K562 (cell line): ENCODE measurements around the gene ARMC6. TPM values are rescaled to one million over a fixed set of nuclear protein-coding genes. Genes with fewer than 3 reads are reported as not detected.
A peak's percentile ranks its signal among the peaks of the same experiment; 100 is the strongest.

ENCODE experiments used
- ATAC-seq: fragments of 200-7000 bp; cut with Tn5 transposase; 3 replicates; pipeline ENCODE4 v1.9.1; 2020; ENCODE audit warnings: moderate library complexity
- BruUV-seq: library from RNA; stranded (reverse); fragments of 400-500 nt; replicated peaks from 2 replicates; lab custom pipeline; 2021; lab: Mats Ljungman, UMichigan
- CTCF ChIA-PET: fragments of 300-600 bp; formaldehyde crosslinking; extraction: SDS; loops from one replicate; lab custom pipeline; 2021; ENCODE audit warnings: low intra/inter-chr PET ratio; lab: Yijun Ruan, JAX
- POLR2A ChIA-PET: fragments of 300-600, 350-650 bp; sonication (Branson Sonifier 250); formaldehyde crosslinking; extraction: SDS; loops from one replicate; lab custom pipeline; 2021; ENCODE audit warnings: antibody characterized with exemption, inconsistent platforms; lab: Yijun Ruan, JAX
- DNase-seq, 4 experiments: peaks; one replicate each; pipeline versions ENCODE4 v3.0.0 to v3.0.0-alpha.2; 2011 to 2018; ENCODE audit warnings: low spot score in 3 of 4, mixed read lengths in 3 of 4; ENCODE audit errors: extremely low read depth in 1 of 4
- FAIRE-seq: peaks from 2 replicates; lab custom pipeline; 2011; peaks lifted over from hg19 to GRCh38; lab: Jason Lieb, UNC
- H2AFZ ChIP-seq: 2 replicates; pipeline ENCODE4 v1.6.0; 2011; ENCODE audit warnings: low read depth, low read length, control low read depth, inconsistent platforms
- H3K27ac ChIP-seq: fragments of 200-600 bp; 3 replicates; pipeline ENCODE4 v1.8.0; 2011; ENCODE audit warnings: low read depth, mild to moderate bottlenecking, control low read depth, inconsistent platforms, low read length, moderate library complexity, mixed read lengths; ENCODE audit errors: extremely low read depth
- H3K27me3 ChIP-seq, 2 experiments: fragments of 300-600 bp in 1 of 2; 2 replicates in 1 of 2; 3 replicates in 1 of 2; pipeline versions ENCODE4 v1.6.0 to v1.8.0; 2011; ENCODE audit warnings: inconsistent platforms in 2 of 2, low read length in 2 of 2, mild to moderate bottlenecking in 1 of 2, mixed read lengths in 1 of 2, moderate library complexity in 1 of 2; ENCODE audit not compliant: control insufficient read depth in 2 of 2, insufficient read depth in 2 of 2
- H3K36me3 ChIP-seq: fragments of 300-600 bp; 3 replicates; pipeline ENCODE4 v1.8.0; 2011; ENCODE audit warnings: mild to moderate bottlenecking, low read length, inconsistent platforms; ENCODE audit not compliant: control insufficient read depth, insufficient read depth
- H3K4me1 ChIP-seq, 2 experiments: fragments of 200-600 bp in 1 of 2; replicated peaks in 1 of 2; 2 replicates in 1 of 2; 3 replicates in 1 of 2; pipeline versions ENCODE4 v1.5.1 to v1.8.0; 2011; ENCODE audit warnings: inconsistent platforms in 2 of 2, low read length in 2 of 2, mild to moderate bottlenecking in 1 of 2, mixed read lengths in 1 of 2, moderate library complexity in 1 of 2; ENCODE audit not compliant: control insufficient read depth in 2 of 2, insufficient read depth in 2 of 2
- H3K4me2 ChIP-seq: 2 replicates; pipeline ENCODE4 v1.6.1; 2011; ENCODE audit warnings: low read length, control low read depth, inconsistent platforms, mixed read lengths; ENCODE audit not compliant: insufficient read depth
- H3K4me3 ChIP-seq: fragments of 200-600 bp; sonication (generic), shearing (Covaris generic); 2 replicates; pipeline ENCODE4 v1.5.1; 2016; ENCODE audit warnings: control low read depth, inconsistent platforms
- H3K79me2 ChIP-seq: fragments of 200-600 bp; 3 replicates; pipeline ENCODE4 v1.8.0; 2011; ENCODE audit warnings: low read length, inconsistent platforms; ENCODE audit not compliant: control insufficient read depth, insufficient read depth
- H3K9ac ChIP-seq, 2 experiments: 2 replicates each; pipeline versions ENCODE4 v1.6.0 to v1.6.1; 2011; ENCODE audit warnings: low read depth in 2 of 2, low read length in 2 of 2, control low read depth in 1 of 2, inconsistent platforms in 1 of 2, mild to moderate bottlenecking in 1 of 2, mixed read lengths in 1 of 2; ENCODE audit not compliant: insufficient read depth in 1 of 2
- H3K9me1 ChIP-seq: one replicate; pipeline ENCODE4 v1.6.0; 2011; ENCODE audit warnings: inconsistent platforms, mild to moderate bottlenecking, low read length, moderate library complexity; ENCODE audit not compliant: control insufficient read depth, insufficient read depth
- H3K9me3 ChIP-seq: replicated peaks from 2 replicates; pipeline ENCODE4 v1.5.1; 2011; ENCODE audit warnings: low read depth, low read length, inconsistent platforms; ENCODE audit not compliant: control insufficient read depth, insufficient read depth
- H4K20me1 ChIP-seq: replicated peaks from 2 replicates; pipeline ENCODE4 v1.6.1; 2011; ENCODE audit warnings: low read length, inconsistent platforms, mixed read lengths; ENCODE audit not compliant: control insufficient read depth, insufficient read depth
- EWSR1 ChIP-seq: fragments of 450-650 bp; IDR thresholded peaks from 2 replicates; pipeline ENCODE4 v1.6.1; 2018; ENCODE audit warnings: borderline replicate concordance, mild to moderate bottlenecking, low read depth, moderate library complexity; ENCODE audit not compliant: partially characterized antibody
- RBFOX2 ChIP-seq: fragments of 200-400 bp; formaldehyde crosslinking; IDR thresholded peaks from 2 replicates; pipeline ENCODE4 v1.6.1; 2017; ENCODE audit warnings: low read depth, mild to moderate bottlenecking, low read length, moderate library complexity
- WHSC1 ChIP-seq: IDR thresholded peaks from one replicate; pipeline ENCODE4 v1.6.1; 2012; ENCODE audit warnings: low read length, control low read depth, inconsistent platforms
- WGBS: fragments of 100-300 bp; shearing (Covaris generic); methylation state at CpG from one replicate; pipeline ENCODE4 v1.1.6; 2016; ENCODE audit warnings: low coverage, mixed read lengths; ENCODE audit not compliant: insufficient coverage; ENCODE audit errors: missing lambda C conversion rate; 5-methylcytosine and 5-hydroxymethylcytosine counted together
- in situ Hi-C: fragments of 300-500 bp; cut with MboI; formaldehyde crosslinking; loops from 4 replicates; pipeline ENCODE4 v1.15.0; 2018; ENCODE audit warnings: inconsistent platforms, mixed read lengths
- intact Hi-C: fragments of 100-400 bp; cut with micrococcal nuclease; formaldehyde crosslinking; loops from 2 replicates; pipeline ENCODE4 v1.14.2; 2022
- polyA plus RNA-seq, 8 experiments: library from polyadenylated mRNA; depleted of rRNA in 4 of 8; stranded (reverse) in 5 of 8; unstranded in 3 of 8; fragments of >200 nt; fragmentation: Nextera tagmentation in 2 of 8; fragmentation: Illumina TruSeq in 1 of 8; extraction: Ambion mirVana in 2 of 8; extraction: Trizol in 1 of 8; gene quantifications; 2 replicates each; pipeline versions ENCODE4 v1.2.1 to v1.2.3, GENCODE V29; 2011 to 2014; ENCODE audit warnings: inconsistent platforms in 1 of 8, missing spikeins in 1 of 8
- total RNA-seq, 7 experiments: library from RNA; depleted of rRNA in 6 of 7; stranded (reverse); fragments of >200 nt in 6 of 7; fragmentation: Illumina TruSeq in 2 of 7; extraction: Trizol in 2 of 7; gene quantifications; 2 replicates each; pipeline versions ENCODE4 v1.2.1 to v1.2.3, GENCODE V29; 2011 to 2021; ENCODE audit warnings: low replicate concordance in 1 of 7
- TF ChIP-seq, protein P1 (sequence below): sonication (generic); formaldehyde crosslinking; IDR thresholded peaks from 2 replicates; pipeline ENCODE4 v1.8.0; 2022; ENCODE audit warnings: missing genetic modification reagents, mild to moderate bottlenecking, moderate library complexity, borderline replicate concordance
- TF ChIP-seq, protein P2 (sequence below), 3 experiments: IDR thresholded peaks in 2 of 3; conservative IDR thresholded peaks in 1 of 3; 2 replicates each; pipeline ENCODE4 v1.5.1; 2011 to 2012; ENCODE audit warnings: low read length in 3 of 3, mild to moderate bottlenecking in 3 of 3, control low read depth in 2 of 3, improper control_type of control experiment in 1 of 3, inconsistent platforms in 1 of 3, low read depth in 1 of 3, mixed read lengths in 1 of 3, moderate library complexity in 1 of 3; ENCODE audit not compliant: insufficient read depth in 2 of 3

Gene ARMC6
- total and polyA plus RNA-seq, 9 of the 15 experiments (the other 6 are each of a cell fraction or from before 2014, with no cell fraction given), result 2.1 to 93.4 (median 63.6) TPM

DNA sequence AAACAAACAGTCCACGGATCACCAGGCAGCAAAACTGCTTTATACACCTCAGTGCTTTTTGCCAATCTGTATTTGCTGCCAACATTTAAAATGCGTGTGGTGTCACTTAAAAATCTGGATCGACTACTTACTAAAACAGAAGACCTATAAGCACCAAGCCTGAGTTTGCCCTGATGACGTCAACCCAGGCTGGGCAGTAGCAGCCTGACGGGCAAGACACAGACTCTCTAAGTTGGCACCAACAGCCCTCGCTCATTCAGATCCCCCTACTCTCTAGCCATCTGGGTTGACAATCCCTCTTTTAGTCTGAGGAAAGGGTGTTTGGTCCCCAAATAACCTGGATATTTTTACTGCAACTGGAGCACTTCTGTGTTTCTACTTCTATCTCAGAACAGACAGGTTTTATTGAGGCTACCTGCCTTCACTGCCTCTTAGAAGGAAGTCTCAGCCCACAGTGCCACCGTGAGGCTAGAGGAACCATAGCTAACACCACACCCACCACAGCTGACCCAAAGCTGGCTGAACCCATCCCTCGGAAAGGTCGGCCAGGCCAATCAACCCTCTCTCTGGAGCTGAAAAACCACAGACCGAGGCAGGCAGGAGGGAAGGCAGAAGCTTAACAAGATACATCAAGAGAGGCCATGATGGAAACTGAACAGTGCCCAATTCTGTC, 7.0 kb upstream of the ARMC6 start:
- Histone ChIP-seq H3K4me2 (no peak overlapping the region), H3K9me3 (no peaks in the 10 kb centered on the region), H2AFZ (no peak overlapping the region), H3K4me3 (no peak overlapping the region), H4K20me1 (peaks cover 21% of the 10 kb centered on the region), H3K9me1 (no peaks in the 10 kb centered on the region), H3K36me3 (peaks cover 96% of the 10 kb centered on the region), H3K27ac (no peak overlapping the region), H3K9ac (no peak overlapping the region; a peak in 1 of 4 replicates), H3K27me3 (no peaks in the 10 kb centered on the region), H3K79me2 (peaks cover 91% of the 10 kb centered on the region), H3K4me1 (no peaks in the 10 kb centered on the region)
- TF ChIP-seq EWSR1 (no peak), RBFOX2 (0 out of 2 replicates have a peak, but pooled peaks have one; percentile 4), WHSC1 (no peak)
- TF ChIP-seq, protein P1, sequence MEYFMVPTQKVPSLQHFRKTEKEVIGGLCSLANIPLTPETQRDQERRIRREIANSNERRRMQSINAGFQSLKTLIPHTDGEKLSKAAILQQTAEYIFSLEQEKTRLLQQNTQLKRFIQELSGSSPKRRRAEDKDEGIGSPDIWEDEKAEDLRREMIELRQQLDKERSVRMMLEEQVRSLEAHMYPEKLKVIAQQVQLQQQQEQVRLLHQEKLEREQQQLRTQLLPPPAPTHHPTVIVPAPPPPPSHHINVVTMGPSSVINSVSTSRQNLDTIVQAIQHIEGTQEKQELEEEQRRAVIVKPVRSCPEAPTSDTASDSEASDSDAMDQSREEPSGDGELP (CRISPR knock-in tag), result peak; percentile 41; the same call in 1 of the 2 replicates
- TF ChIP-seq, protein P2, sequence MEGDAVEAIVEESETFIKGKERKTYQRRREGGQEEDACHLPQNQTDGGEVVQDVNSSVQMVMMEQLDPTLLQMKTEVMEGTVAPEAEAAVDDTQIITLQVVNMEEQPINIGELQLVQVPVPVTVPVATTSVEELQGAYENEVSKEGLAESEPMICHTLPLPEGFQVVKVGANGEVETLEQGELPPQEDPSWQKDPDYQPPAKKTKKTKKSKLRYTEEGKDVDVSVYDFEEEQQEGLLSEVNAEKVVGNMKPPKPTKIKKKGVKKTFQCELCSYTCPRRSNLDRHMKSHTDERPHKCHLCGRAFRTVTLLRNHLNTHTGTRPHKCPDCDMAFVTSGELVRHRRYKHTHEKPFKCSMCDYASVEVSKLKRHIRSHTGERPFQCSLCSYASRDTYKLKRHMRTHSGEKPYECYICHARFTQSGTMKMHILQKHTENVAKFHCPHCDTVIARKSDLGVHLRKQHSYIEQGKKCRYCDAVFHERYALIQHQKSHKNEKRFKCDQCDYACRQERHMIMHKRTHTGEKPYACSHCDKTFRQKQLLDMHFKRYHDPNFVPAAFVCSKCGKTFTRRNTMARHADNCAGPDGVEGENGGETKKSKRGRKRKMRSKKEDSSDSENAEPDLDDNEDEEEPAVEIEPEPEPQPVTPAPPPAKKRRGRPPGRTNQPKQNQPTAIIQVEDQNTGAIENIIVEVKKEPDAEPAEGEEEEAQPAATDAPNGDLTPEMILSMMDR (IDR thresholded peaks at IDR 0.05 in 2 of 3, conservative IDR thresholded peaks at IDR 0.05 in 1 of 3; ENCODE audit: insufficient read depth in 2 of 3, low read depth in 1 of 3, low read length in 3 of 3), result peak; percentile 7 to 19 (median 14); a peak in 1 of 6 replicates
- BruUV-seq, result no TSS peak
- intact Hi-C loops (no loop called here), in situ Hi-C loops (no loop called here)
- FAIRE-seq (no peak), DNase-seq (peak in 1 of 4 experiments; percentile 18), ATAC-seq (peak; percentile 61)
- 68% methylated on average over 10 of the region's 10 CpGs for WGBS
- POLR2A ChIA-PET, result no interaction called here
- CTCF ChIA-PET, result no interaction called here
